Nephron (organoid): Measurements from ENCODE around the gene MAPK8IP1.

ENCODE experiments used
- H3K27ac Mint-ChIP-seq, 3 experiments: 2 replicates each; pipeline ENCODE4 v1.8.0; 2020; ENCODE audit warnings: mixed read lengths in 3 of 3, mild to moderate bottlenecking in 2 of 3, moderate library complexity in 1 of 3
- H3K27me3 Mint-ChIP-seq: 2 replicates; pipeline ENCODE4 v1.8.0; 2021; ENCODE audit warnings: low read depth, mild to moderate bottlenecking, moderate library complexity, mixed read lengths
- H3K36me3 Mint-ChIP-seq: 2 replicates; pipeline ENCODE4 v1.8.0; 2020; ENCODE audit warnings: low read depth, mixed read lengths
- H3K4me1 Mint-ChIP-seq: 2 replicates; pipeline ENCODE4 v1.8.0; 2020; ENCODE audit warnings: mixed read lengths
- H3K4me3 Mint-ChIP-seq, 3 experiments: 2 replicates each; pipeline ENCODE4 v1.8.0; 2020; ENCODE audit warnings: mild to moderate bottlenecking in 3 of 3, mixed read lengths in 3 of 3, moderate library complexity in 2 of 3
- H3K9me3 Mint-ChIP-seq: 2 replicates; pipeline ENCODE4 v1.8.0; 2020; ENCODE audit warnings: mixed read lengths
- CTCF ChIP-seq, 3 experiments: fragments of 200-600 bp; sonication (generic); IDR thresholded peaks; one replicate each; pipeline ENCODE4 v1.5.0; 2021; ENCODE audit warnings: antibody characterized with exemption in 3 of 3; ENCODE audit not compliant: unreplicated experiment in 3 of 3

The MAPK8IP1 gene

GRCh38 chr11:45852018-45852711 lies 33.3 kb upstream of the MAPK8IP1 start:
- H3K4me1 Mint-ChIP-seq: peaks cover 63% of the 10 kb centered on the region
- H3K9me3 Mint-ChIP-seq: no peaks in the 10 kb centered on the region
- no peak for TF ChIP-seq CTCF (IDR thresholded peaks at IDR 0.05; ENCODE audit: unreplicated experiment in 3 of 3)
- H3K4me3 Mint-ChIP-seq: peak overlapping the region in 2 of 3 experiments; percentile 27 to 31
- no peaks in the 10 kb centered on the region for H3K27me3 Mint-ChIP-seq
- H3K36me3 Mint-ChIP-seq: peaks cover 4% of the 10 kb centered on the region
- H3K27ac Mint-ChIP-seq: peak overlapping the region in 2 of 3 experiments; percentile 29 to 56

- no peak for TF ChIP-seq CTCF (IDR thresholded peaks at IDR 0.05; ENCODE audit: unreplicated experiment in 3 of 3)
- no peaks in the 10 kb centered on the region for H3K27me3 Mint-ChIP-seq
- H3K4me3 Mint-ChIP-seq: no peak overlapping the region
- no peaks in the 10 kb centered on the region for H3K9me3 Mint-ChIP-seq
- H3K4me1 Mint-ChIP-seq: peaks cover 68% of the 10 kb centered on the region
- H3K27ac Mint-ChIP-seq: peak overlapping the region in 2 of 3 experiments; percentile 29 to 56
- H3K36me3 Mint-ChIP-seq: peaks cover 8% of the 10 kb centered on the region
Measured at GRCh38 chr11:45852712-45853101, 32.7 kb upstream of the MAPK8IP1 start.

- Mint-ChIP-seq H3K9me3 (no peaks in the 10 kb centered on the region), H3K27ac (peak overlapping the region in 2 of 3 experiments; percentile 54 to 74), H3K36me3 (peaks cover 12% of the 10 kb centered on the region), H3K4me1 (peaks cover 70% of the 10 kb centered on the region), H3K27me3 (no peaks in the 10 kb centered on the region), H3K4me3 (no peak overlapping the region)
- TF ChIP-seq CTCF (IDR thresholded peaks at IDR 0.05; ENCODE audit: unreplicated experiment in 3 of 3): no peak
Measured at GRCh38 chr11:45853332-45854219, 31.9 kb upstream of the MAPK8IP1 start.

- Mint-ChIP-seq H3K4me1 (peaks cover 76% of the 10 kb centered on the region), H3K27me3 (no peaks in the 10 kb centered on the region), H3K36me3 (peaks cover 25% of the 10 kb centered on the region), H3K27ac (peak overlapping the region; percentile 75 to 98 (median 92)), H3K9me3 (no peaks in the 10 kb centered on the region), H3K4me3 (no peak overlapping the region)
- no peak for TF ChIP-seq CTCF (IDR thresholded peaks at IDR 0.05; ENCODE audit: unreplicated experiment in 3 of 3)
Measured at GRCh38 chr11:45855308-45855707, 30.1 kb upstream of the MAPK8IP1 start.

- H3K27ac Mint-ChIP-seq: peak overlapping the region; percentile 75 to 98 (median 92)
- no peak for TF ChIP-seq CTCF (IDR thresholded peaks at IDR 0.05; ENCODE audit: unreplicated experiment in 3 of 3)
Measured at GRCh38 chr11:45856044-45856468, 29.4 kb upstream of the MAPK8IP1 start.

More at GRCh38 chr11:45856044-45856468, 29.4 kb upstream of the MAPK8IP1 start:
- H3K4me3 Mint-ChIP-seq: no peak overlapping the region
- peaks cover 31% of the 10 kb centered on the region for H3K36me3 Mint-ChIP-seq
- H3K9me3 Mint-ChIP-seq: no peaks in the 10 kb centered on the region
- H3K27me3 Mint-ChIP-seq: no peaks in the 10 kb centered on the region
- H3K4me1 Mint-ChIP-seq: peaks cover 71% of the 10 kb centered on the region
